Measurements from ENCODE around the gene WNT9B. TPM values are rescaled to one million over a fixed set of nuclear protein-coding genes. Genes with fewer than 3 reads are reported as not detected.

The WNT9B gene
- total RNA-seq, 1 experiment from 2014 or later = 0.70 TPM

- no peak overlapping the region for H2BK12ac ChIP-seq (ENCODE audit: insufficient read length, low read depth, low read length)
- TF ChIP-seq CTCF (conservative IDR thresholded peaks at IDR 0.05) = no peak
- H3K9me3 ChIP-seq (ENCODE audit: control insufficient read depth, low read depth, low read length) = no peaks in the 10 kb centered on the region
- no peaks in the 10 kb centered on the region for H3K23me2 ChIP-seq (ENCODE audit: insufficient read length, low read depth, low read length, poor library complexity, severe bottlenecking)
- H3K4me1 ChIP-seq (ENCODE audit: insufficient read depth, low read length) = no peaks in the 10 kb centered on the region
- H3K56ac ChIP-seq (ENCODE audit: insufficient read length, low read depth, low read length) = no peak overlapping the region
- WGBS (ENCODE audit: extremely low coverage, insufficient read length, low lambda C conversion rate) = no CpG with 5 or more reads among the region's 6 CpGs
- no peak overlapping the region for H3K27ac ChIP-seq (ENCODE audit: insufficient read length, low read depth, low read length)
- no peak overlapping the region for H2BK120ac ChIP-seq (ENCODE audit: low read depth, low read length, poor library complexity, severe bottlenecking)
- no peak overlapping the region for H3K9ac ChIP-seq (ENCODE audit: extremely low read depth, insufficient read length, low read length)
- Mint-ChIP-seq H3K27me3 (ENCODE audit: low read depth) (peaks cover 2% of the 10 kb centered on the region), H3K4me1 (0 out of 4 replicates have a peak, but pooled peaks cover 0 to 2% of the 10 kb centered on the region in 2 experiments), H3K36me3 (ENCODE audit: insufficient read depth in 1 of 3, low read depth in 3 of 3) (no peaks in the 10 kb centered on the region), H3K9me3 (no peaks in the 10 kb centered on the region), H3K27ac (no peak overlapping the region), H3K4me3 (no peak overlapping the region)
- no peak overlapping the region for H3K4ac ChIP-seq (ENCODE audit: low read depth, low read length)
- H3K79me2 ChIP-seq (ENCODE audit: insufficient read depth, low read length) = no peaks in the 10 kb centered on the region
- no peaks in the 10 kb centered on the region for H4K20me1 ChIP-seq (ENCODE audit: control insufficient read depth, insufficient read depth, insufficient read length)
- H2AK5ac ChIP-seq (ENCODE audit: insufficient read length, low read length) = no peak overlapping the region
- H4K91ac ChIP-seq (ENCODE audit: insufficient read length, low read depth, low read length) = no peak overlapping the region
- H4K5ac ChIP-seq (ENCODE audit: insufficient read length, low read depth, low read length) = no peak overlapping the region
- no peak overlapping the region for H3K23ac ChIP-seq (ENCODE audit: insufficient read length, low read depth, low read length)
- H3K4me2 ChIP-seq (ENCODE audit: insufficient read depth, insufficient read length, low read length) = no peak overlapping the region
- no peak overlapping the region for H3K14ac ChIP-seq (ENCODE audit: insufficient read depth, low read length)
- no peaks in the 10 kb centered on the region for H3K79me1 ChIP-seq (ENCODE audit: insufficient read depth, low read depth, low read length, poor library complexity, severe bottlenecking)
- no peaks in the 10 kb centered on the region for H3K27me3 ChIP-seq (ENCODE audit: insufficient read depth, low read length)
- H2BK20ac ChIP-seq (ENCODE audit: low read depth, low read length, poor library complexity, severe bottlenecking) = no peak overlapping the region
- H3K18ac ChIP-seq (ENCODE audit: insufficient read length, low read depth, low read length) = no peak overlapping the region
- H2BK15ac ChIP-seq (ENCODE audit: low read depth, low read length) = no peak overlapping the region
- no peak overlapping the region for H2AFZ ChIP-seq (ENCODE audit: low read length)
- H2BK5ac ChIP-seq (ENCODE audit: insufficient read length, low read length) = no peak overlapping the region
- no peak for DNase-seq
- H3T11ph ChIP-seq (ENCODE audit: low read length) = no peak overlapping the region
- H4K8ac ChIP-seq (replicated peaks; ENCODE audit: insufficient read length, low read depth, low read length) = no peak overlapping the region
These were observed 26.1 kb downstream of the WNT9B start for GRCh38 chr17:46877466-46877865.
